Uterus (tissue), 2 donors: ENCODE measurements around the gene INSIG1.

Source experiments
- POLR2A ChIP-seq, 2 donors: fragments of 450-650 bp; IDR thresholded peaks; one replicate each; pipeline ENCODE4 v1.6.1; 2016; ENCODE audit warnings: antibody characterized with exemption in 2 of 2, mild to moderate bottlenecking in 1 of 2, moderate library complexity in 1 of 2
- TF ChIP-seq, protein P1 (sequence below), 4 experiments: fragments of 200-600 bp in 2 of 4; fragments of 450-650 bp in 2 of 4; sonication (generic) in 2 of 4; IDR thresholded peaks; one replicate each; pipeline ENCODE4 v1.5.1; 2016 to 2019; ENCODE audit warnings: antibody characterized with exemption in 4 of 4, mild to moderate bottlenecking in 2 of 4, moderate library complexity in 1 of 4

DNA sequence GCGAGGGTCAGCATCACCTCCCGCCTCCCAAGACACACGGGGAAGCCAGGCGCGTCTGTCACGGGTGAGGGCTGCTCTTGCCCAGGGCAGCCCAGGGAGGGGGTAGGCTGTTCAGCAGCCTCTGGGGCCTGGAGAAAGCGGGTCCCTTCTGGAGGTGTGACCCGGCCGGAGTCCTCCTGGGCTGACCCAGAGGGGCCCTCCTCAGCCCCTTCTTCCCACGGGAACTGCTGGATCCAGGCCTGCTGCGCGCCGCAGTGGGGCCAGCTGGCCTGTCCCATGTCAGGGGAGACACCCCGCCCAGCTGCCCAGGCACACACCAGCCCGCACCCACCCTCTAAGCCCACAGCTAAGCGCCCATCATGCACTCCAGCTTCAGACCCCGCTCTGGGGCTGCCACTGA, 41.8 kb downstream of the INSIG1 start:
- TF ChIP-seq, protein P1, sequence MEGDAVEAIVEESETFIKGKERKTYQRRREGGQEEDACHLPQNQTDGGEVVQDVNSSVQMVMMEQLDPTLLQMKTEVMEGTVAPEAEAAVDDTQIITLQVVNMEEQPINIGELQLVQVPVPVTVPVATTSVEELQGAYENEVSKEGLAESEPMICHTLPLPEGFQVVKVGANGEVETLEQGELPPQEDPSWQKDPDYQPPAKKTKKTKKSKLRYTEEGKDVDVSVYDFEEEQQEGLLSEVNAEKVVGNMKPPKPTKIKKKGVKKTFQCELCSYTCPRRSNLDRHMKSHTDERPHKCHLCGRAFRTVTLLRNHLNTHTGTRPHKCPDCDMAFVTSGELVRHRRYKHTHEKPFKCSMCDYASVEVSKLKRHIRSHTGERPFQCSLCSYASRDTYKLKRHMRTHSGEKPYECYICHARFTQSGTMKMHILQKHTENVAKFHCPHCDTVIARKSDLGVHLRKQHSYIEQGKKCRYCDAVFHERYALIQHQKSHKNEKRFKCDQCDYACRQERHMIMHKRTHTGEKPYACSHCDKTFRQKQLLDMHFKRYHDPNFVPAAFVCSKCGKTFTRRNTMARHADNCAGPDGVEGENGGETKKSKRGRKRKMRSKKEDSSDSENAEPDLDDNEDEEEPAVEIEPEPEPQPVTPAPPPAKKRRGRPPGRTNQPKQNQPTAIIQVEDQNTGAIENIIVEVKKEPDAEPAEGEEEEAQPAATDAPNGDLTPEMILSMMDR (IDR thresholded peaks at IDR 0.05): no peak
- no peak for TF ChIP-seq POLR2A (IDR thresholded peaks at IDR 0.05)
